Stomach (tissue), 9 donors: ENCODE data around the gene ARX. TPM values are rescaled to one million over a fixed set of nuclear protein-coding genes. Genes with fewer than 3 reads are reported as not detected.
A peak's percentile ranks its signal among the peaks of the same experiment; 100 is the strongest.

Experiments
- DNase-seq, 2 donors: peaks; one replicate each; pipeline versions ENCODE4 v3.0.0 to v3.0.0-alpha.2; 2013 to 2019
- H3K27ac ChIP-seq, 5 donors: fragments of 200-600 bp in 4 of 5; sonication (generic) in 4 of 5; one replicate each; pipeline ENCODE4 v1.5.1; 2013 to 2019; ENCODE audit warnings: mild to moderate bottlenecking in 1 of 5, moderate library complexity in 1 of 5
- H3K27me3 ChIP-seq, 3 donors: fragments of 200-600 bp; sonication (generic); one replicate each; pipeline ENCODE4 v1.5.1; 2017 to 2019; ENCODE audit warnings: mixed run types in 1 of 3
- H3K36me3 ChIP-seq, 4 donors: fragments of 200-600 bp; sonication (generic); 1 replicate in 3 of 4; 2 replicates in 1 of 4; pipeline ENCODE4 v1.5.1; 2016 to 2019
- H3K4me1 ChIP-seq, 4 donors: fragments of 200-600 bp; sonication (generic); one replicate each; pipeline ENCODE4 v1.5.1; 2016 to 2019
- H3K4me3 ChIP-seq, 4 donors: fragments of 200-600 bp; sonication (generic) in 3 of 4; one replicate each; pipeline ENCODE4 v1.5.1; 2016 to 2019; ENCODE audit warnings: mild to moderate bottlenecking in 1 of 4
- H3K9me3 ChIP-seq, 4 donors: fragments of 200-600 bp; sonication (generic); one replicate each; pipeline ENCODE4 v1.5.1; 2016 to 2019
- EP300 ChIP-seq: sonication (generic); formaldehyde crosslinking; IDR thresholded peaks from one replicate; pipeline ENCODE4 v1.6.1; 2017; ENCODE audit warnings: antibody characterized with exemption
- POLR2A ChIP-seq, 4 donors: fragments of 450-650 bp; IDR thresholded peaks; one replicate each; pipeline ENCODE4 v1.6.1; 2016; ENCODE audit warnings: antibody characterized with exemption in 4 of 4, control low read depth in 2 of 4, mild to moderate bottlenecking in 1 of 4, moderate library complexity in 1 of 4
- POLR2AphosphoS5 ChIP-seq, 3 donors: sonication (generic); formaldehyde crosslinking; IDR thresholded peaks; one replicate each; pipeline ENCODE4 v1.6.1; 2016; ENCODE audit warnings: antibody characterized with exemption in 3 of 3
- WGBS, 5 donors: extraction: QIAGEN DNeasy Blood & Tissue Kit in 3 of 5; methylation state at CpG; one replicate each; pipeline versions ENCODE4 v1.1.5 to v1.1.7; 2013 to 2018; 5-methylcytosine and 5-hydroxymethylcytosine counted together
- intact Hi-C: fragments of 100-400 bp; cut with DNase I; formaldehyde crosslinking; loops from one replicate; pipeline ENCODE4 v1.15.1; 2023; ENCODE audit warnings: low total_unique reads
- polyA plus RNA-seq, 3 donors: library from polyadenylated mRNA; stranded (reverse); fragments of 200-250 nt; gene quantifications; one replicate each; pipeline ENCODE4 v1.2.3, GENCODE V29; 2013
- total RNA-seq, 5 donors: library from RNA; depleted of rRNA; stranded (reverse); fragments of >200 nt; gene quantifications; one replicate each; pipeline versions ENCODE4 v1.1.0 to v1.2.3, GENCODE V29; 2014 to 2016
- TF ChIP-seq, protein P1 (sequence below), 7 experiments: fragments of 450-650 bp in 4 of 7; fragments of 200-600 bp in 3 of 7; sonication (generic) in 3 of 7; IDR thresholded peaks; one replicate each; pipeline ENCODE4 v1.5.1; 2016 to 2019; ENCODE audit warnings: antibody characterized with exemption in 7 of 7, control low read depth in 2 of 7, mild to moderate bottlenecking in 1 of 7
- donor health status: healthy with polysubstance abuse.
- donor health status: Bipolar disorder and iron deficiency.
- donor health status: healthy.

Gene ARX
- total and polyA plus RNA-seq, 8 donors: 0.18 to 1.8 (median 0.58) TPM; not detected in 1

DNA sequence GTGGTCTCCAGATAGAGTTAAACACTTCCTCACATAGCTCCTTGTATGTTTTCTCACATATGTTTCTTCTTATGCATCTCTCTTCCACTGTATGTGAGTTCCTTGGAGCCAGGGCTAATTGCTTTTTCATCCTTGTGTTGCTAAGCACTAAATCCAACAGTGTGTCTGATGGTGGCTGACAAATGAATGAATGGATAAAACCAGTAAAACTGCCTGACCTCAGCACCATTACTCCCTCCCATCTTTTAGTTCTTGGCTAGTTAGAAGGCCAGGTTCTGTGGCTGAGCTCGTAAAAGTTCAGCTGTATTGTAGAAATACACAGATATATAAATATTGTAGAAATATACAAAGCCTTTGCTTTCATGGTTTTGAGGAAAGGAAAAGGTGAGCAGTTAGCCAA lies 50.4 kb downstream of the ARX start:
- H3K9me3 ChIP-seq: peaks cover 0 to 4% (median 2%) of the 10 kb centered on the region in 4 donors
- peak in 1 of 2 donors; percentile 14 for DNase-seq
- H3K27me3 ChIP-seq: no peaks in the 10 kb centered on the region
- H3K27ac ChIP-seq: no peak overlapping the region
- no peak overlapping the region for H3K4me3 ChIP-seq
- TF ChIP-seq, protein P1, sequence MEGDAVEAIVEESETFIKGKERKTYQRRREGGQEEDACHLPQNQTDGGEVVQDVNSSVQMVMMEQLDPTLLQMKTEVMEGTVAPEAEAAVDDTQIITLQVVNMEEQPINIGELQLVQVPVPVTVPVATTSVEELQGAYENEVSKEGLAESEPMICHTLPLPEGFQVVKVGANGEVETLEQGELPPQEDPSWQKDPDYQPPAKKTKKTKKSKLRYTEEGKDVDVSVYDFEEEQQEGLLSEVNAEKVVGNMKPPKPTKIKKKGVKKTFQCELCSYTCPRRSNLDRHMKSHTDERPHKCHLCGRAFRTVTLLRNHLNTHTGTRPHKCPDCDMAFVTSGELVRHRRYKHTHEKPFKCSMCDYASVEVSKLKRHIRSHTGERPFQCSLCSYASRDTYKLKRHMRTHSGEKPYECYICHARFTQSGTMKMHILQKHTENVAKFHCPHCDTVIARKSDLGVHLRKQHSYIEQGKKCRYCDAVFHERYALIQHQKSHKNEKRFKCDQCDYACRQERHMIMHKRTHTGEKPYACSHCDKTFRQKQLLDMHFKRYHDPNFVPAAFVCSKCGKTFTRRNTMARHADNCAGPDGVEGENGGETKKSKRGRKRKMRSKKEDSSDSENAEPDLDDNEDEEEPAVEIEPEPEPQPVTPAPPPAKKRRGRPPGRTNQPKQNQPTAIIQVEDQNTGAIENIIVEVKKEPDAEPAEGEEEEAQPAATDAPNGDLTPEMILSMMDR (IDR thresholded peaks at IDR 0.05): no peak
- TF ChIP-seq EP300: no peak
- TF ChIP-seq POLR2A (IDR thresholded peaks at IDR 0.05): no peak
- TF ChIP-seq POLR2AphosphoS5 (IDR thresholded peaks at IDR 0.05): no peak
- WGBS, 5 donors: 63 to 95% (median 74%) methylated on average over 1 of the region's 1 CpG
- intact Hi-C loops: no loop called here
- no peaks in the 10 kb centered on the region for H3K36me3 ChIP-seq
- H3K4me1 ChIP-seq: no peaks in the 10 kb centered on the region

DNA sequence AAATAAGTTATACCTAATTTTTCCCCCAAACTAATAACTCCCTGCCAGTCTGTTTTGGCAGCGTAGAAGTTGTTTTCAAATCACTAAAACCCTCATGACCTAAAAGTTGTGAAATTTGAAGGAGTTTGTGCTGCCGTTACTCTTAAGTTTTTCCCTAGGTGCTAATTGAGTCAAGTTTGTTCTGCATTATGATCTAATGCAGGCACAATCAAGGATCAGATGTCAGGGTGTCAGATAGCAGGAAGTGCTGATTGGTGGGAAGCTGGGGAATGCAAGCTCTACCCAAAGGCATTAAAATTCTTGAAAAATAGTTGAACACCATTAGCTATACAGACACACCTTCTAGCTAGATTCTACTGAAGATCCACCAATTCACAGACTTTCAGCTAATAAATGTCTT lies 51.9 kb downstream of the ARX start:
- DNase-seq: no peak
- Histone ChIP-seq H3K36me3 (no peaks in the 10 kb centered on the region), H3K4me1 (no peaks in the 10 kb centered on the region), H3K27ac (no peak overlapping the region), H3K4me3 (no peak overlapping the region), H3K9me3 (no peaks in the 10 kb centered on the region), H3K27me3 (no peaks in the 10 kb centered on the region)
- intact Hi-C loops: no loop called here
- WGBS, 5 donors: 83 to 92% (median 85%) methylated on average over 2 of the region's 2 CpGs
- TF ChIP-seq EP300: no peak
- TF ChIP-seq, protein P1 (IDR thresholded peaks at IDR 0.05): no peak
- TF ChIP-seq POLR2AphosphoS5 (IDR thresholded peaks at IDR 0.05): no peak
- no peak for TF ChIP-seq POLR2A (IDR thresholded peaks at IDR 0.05)

DNA sequence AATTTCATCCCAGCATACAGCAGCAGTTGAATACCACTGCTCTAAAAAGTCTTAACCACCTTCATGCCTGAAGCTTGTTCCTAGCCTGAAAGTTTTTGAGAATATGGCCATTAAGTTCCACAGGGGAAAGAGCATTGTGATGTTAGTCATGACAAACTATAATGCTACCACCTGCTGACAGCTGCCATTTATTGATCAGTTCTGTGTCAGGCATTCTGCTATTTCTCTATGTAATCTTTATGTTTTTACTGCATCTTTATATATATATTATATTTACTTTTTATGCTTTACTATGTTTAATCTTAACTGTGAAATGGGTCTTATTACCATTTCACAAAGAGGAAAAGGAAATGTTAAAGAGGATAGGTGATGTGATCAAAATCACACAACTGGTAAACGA lies 54.0 kb downstream of the ARX start:
- H3K4me1 ChIP-seq: no peaks in the 10 kb centered on the region
- no peak overlapping the region for H3K27ac ChIP-seq
- H3K36me3 ChIP-seq: no peaks in the 10 kb centered on the region
- TF ChIP-seq POLR2AphosphoS5 (IDR thresholded peaks at IDR 0.05) (no peak), EP300 (no peak)
- DNase-seq: no peak
- WGBS, 5 donors: 58 to 84% (median 79%) methylated on average over 1 of the region's 1 CpG
- intact Hi-C loops: no loop called here
- H3K27me3 ChIP-seq: no peaks in the 10 kb centered on the region
- no peaks in the 10 kb centered on the region for H3K9me3 ChIP-seq
- H3K4me3 ChIP-seq: no peak overlapping the region

DNA sequence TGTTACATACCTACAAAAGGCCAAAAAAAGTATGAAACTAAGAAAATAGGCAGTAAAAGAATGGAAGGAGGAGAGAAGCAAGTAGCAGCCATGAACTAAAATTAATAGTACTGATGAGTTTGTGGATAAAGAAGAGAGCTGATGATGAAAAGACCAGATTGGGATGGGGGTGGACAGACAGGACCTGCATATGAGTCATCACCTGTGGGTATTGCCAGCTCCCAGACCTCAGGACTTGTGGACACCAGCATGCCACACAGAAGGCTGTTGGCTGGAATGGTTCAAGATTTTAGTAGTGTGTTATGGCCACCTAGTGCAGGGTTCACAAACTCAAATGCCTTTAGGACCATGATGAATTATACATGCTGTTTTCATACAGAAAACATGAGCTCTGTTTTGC lies 58.9 kb downstream of the ARX start:
- DNase-seq: no peak
- no peaks in the 10 kb centered on the region for H3K9me3 ChIP-seq
- TF ChIP-seq POLR2A (IDR thresholded peaks at IDR 0.05): no peak
- TF ChIP-seq POLR2AphosphoS5 (IDR thresholded peaks at IDR 0.05): no peak
- TF ChIP-seq EP300: no peak
- TF ChIP-seq, protein P1 (IDR thresholded peaks at IDR 0.05): no peak
- H3K36me3 ChIP-seq: no peaks in the 10 kb centered on the region
- intact Hi-C loops: no loop called here
- no peak overlapping the region for H3K4me3 ChIP-seq
- no peaks in the 10 kb centered on the region for H3K4me1 ChIP-seq
- no peak overlapping the region for H3K27ac ChIP-seq
- H3K27me3 ChIP-seq: no peaks in the 10 kb centered on the region

DNA sequence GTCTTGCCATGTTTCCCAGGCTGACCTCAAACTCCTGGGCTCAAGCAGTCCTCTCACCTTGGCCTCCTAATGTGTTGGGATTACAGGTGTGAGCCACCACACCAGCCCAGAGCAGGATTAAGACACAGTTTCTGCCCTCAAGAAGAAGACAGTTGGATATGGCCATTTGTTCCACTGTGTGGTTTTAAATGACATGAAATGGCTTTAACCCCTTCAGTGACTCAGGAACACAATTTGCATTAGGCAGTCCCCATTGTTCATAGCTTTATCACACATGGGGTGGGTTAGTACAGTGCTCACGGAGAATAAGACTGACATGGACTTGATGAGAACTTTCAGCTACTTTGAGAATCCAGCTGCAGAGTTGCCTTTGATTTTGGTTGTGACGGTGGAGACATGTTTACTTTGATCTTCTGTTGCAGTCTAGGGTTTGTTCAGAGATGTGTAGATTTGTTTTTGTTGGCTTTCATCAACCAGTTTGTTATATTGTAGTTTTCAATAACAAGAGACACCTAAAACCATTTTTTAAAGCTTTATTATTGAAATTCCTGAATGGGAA lies 60.3 kb downstream of the ARX start:
- Histone ChIP-seq H3K9me3 (no peaks in the 10 kb centered on the region), H3K4me3 (no peak overlapping the region), H3K36me3 (no peaks in the 10 kb centered on the region), H3K27me3 (no peaks in the 10 kb centered on the region), H3K4me1 (no peaks in the 10 kb centered on the region), H3K27ac (no peak overlapping the region)
- TF ChIP-seq POLR2AphosphoS5 (IDR thresholded peaks at IDR 0.05) (no peak), EP300 (no peak)
- TF ChIP-seq, protein P1 (IDR thresholded peaks at IDR 0.05): no peak
- WGBS, 5 donors: 70 to 93% (median 86%) methylated on average over 2 of the region's 2 CpGs
- DNase-seq: no peak
- intact Hi-C loops: no loop called here
